DOHH2 (cell line): ENCODE measurements around the gene ZNF483.

ENCODE experiments used
- CTCF ChIP-seq: fragments of 200-600 bp; sonication (generic); IDR thresholded peaks from one replicate; pipeline ENCODE4 v1.5.1; 2014; ENCODE audit warnings: antibody characterized with exemption, mild to moderate bottlenecking, low read depth, low read length; ENCODE audit not compliant: poor library complexity, severe bottlenecking
- EZH2phosphoT487 ChIP-seq: fragments of 200-600 bp; sonication (generic); IDR thresholded peaks from 2 replicates; pipeline ENCODE4 v1.6.1; 2017; ENCODE audit warnings: borderline replicate concordance, mild to moderate bottlenecking, antibody characterized with exemption, low read length, moderate library complexity, mixed read lengths

- TF ChIP-seq CTCF (no peak), EZH2phosphoT487 (no peak)
Measured at GRCh38 chr9:111572950-111573604, 48.1 kb downstream of the ZNF483 start.
